Activated CD4-positive, alpha-beta T cell treated with anti-CD3 and anti-CD28 coated beads, Interleukin-2, amount 50 U/mL, for 16 hours (primary cell): Measurements from ENCODE around the gene PCDHGA1.

Source experiments
- DNase-seq: peaks from one replicate; pipeline ENCODE4 v3.0.0-alpha.2; 2020

Gene PCDHGA1

DNA sequence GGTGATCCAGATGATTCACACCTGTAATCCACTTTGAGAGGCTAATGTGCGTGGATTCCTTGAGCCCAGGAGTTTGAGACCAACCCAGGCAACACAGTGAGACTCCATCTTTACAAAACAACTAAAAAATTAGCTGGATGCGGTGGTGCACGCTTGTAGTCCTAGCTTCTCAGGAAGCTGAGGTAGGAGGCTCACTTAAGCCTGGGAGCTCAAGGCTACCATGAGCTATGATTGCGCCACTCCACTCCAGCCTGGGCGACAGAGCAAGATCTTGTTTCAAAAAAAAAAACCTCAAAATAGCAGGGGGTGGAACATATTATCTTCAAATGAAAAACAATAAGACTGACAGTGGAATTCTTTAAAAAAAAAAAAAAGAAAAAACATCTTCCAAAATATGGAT, 217.6 kb downstream of the PCDHGA1 start:
- DNase-seq = no peak

DNA sequence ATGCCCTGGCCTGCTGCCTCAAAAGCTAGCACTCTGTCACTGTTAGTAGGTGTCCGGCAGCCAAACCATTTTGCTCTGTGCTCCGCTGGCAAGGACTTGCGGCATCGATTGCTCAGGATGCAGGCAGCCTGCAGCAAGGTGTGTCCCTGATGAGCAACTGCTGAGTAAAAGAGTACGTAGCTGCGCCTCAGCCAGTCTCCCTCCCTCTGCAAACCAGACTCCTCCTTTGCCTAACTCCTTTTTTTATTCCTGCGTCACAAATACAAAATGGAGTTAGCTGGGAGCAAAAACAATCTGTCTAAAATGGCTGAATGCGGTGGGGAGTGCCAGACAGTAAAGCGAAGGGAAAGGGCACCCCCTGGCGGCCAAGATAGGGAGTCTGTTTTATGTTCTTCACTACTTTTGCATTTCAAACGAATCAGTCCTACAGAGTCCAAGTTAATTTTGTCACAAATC, 227.4 kb downstream of the PCDHGA1 start:
- peak; percentile 75 for DNase-seq

DNA sequence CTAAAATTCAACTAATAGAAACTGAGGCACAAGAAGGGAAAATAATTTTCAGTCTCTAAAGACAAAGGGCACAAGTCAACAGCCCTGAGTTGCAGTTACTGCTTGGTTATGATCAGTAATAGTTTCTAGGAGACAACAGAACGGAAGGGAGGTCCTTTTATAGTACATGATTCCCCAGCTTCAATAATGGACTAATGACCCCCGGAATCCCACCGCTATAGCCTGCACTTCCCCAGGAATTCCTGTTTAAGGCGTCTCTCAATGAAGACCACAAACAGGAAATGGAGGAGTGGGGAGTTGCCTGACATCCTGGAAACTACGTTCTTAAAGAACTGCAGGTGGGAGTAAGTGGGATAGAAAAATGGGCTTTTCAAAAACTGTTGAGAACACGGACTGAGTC, 227.8 kb downstream of the PCDHGA1 start:
- no peak for DNase-seq

DNA sequence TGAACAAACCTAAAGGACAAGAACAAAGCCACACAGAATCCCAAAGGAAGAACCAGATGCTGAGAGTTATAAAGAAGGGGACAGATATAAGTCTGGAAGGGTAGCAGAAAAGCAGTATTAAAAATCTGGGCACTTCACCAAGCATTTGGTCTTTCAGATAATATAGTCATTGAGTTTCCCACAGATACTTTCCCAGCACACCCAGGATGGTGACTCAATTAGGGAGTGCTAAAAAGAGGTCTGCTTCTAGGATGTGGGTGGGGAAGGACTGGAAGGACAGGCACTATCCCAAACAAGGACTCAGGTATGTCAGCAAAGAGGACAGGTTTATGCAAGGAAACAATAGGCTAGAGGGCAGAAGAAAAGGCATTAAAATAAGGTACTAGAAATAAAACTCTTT, 229.1 kb downstream of the PCDHGA1 start:
- DNase-seq = no peak

DNA sequence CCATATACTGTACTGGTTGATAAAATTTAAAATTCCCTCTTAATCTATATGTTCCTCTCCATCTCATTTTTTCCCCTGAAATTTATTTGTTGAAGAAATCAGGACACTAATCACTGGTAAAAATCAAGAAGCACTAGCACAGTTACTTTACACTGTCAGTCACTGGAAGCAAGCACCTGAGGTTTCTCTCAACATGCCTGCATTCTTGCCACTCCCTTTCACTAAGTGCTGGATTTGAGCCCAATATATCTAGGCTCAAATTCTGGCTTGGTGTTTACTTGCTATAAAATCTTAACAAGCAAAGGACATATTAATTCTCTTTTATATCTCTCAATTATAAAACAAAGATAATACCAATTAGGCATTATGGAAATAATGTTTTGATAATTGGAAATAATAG, 229.8 kb downstream of the PCDHGA1 start:
- no peak for DNase-seq

DNA sequence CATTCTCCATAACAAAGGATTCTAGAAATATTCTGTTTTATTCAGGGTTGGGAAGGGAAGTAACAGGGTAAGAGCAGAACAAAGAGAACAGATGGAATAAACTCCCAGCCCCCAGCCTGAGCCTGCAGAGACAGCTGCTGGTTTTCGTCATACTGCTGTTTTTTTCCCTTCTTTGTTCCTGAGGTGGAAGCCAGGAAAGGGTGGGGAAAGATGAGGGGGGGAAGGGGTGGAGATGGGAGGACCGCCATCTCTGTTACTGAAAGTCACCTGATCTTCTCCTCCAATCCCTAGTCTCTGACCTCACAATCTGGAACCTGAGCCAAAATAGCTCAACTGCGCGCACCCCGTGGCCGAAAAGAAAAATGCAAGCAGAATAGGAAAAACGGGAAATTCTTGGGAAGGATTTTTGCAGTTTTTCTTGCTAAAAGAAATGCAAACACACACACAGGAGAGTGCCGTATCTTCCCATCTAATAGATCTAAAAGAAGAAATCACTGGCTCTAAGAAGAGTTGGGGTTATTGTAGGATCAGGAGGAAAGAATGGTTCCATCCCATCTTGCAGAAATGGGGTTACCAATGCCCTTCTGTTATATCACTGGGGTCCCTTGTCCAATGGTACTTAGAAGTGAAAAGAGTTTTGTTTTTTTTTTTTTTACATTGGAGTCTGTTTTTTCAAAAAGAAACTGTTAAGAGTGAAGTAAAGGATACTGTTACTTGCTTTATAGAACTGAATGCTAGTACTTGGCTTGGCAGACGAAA, 230.6 kb downstream of the PCDHGA1 start:
- DNase-seq = no peak
